Mesothelial cell of epicardium (in vitro differentiated cells): ENCODE results near the gene NME7. TPM values are rescaled to one million over a fixed set of nuclear protein-coding genes. Genes with fewer than 3 reads are reported as not detected.
A peak's percentile ranks its signal among the peaks of the same experiment; 100 is the strongest.

Experiments used
- DNase-seq, 2 experiments: peaks; one replicate each; pipeline ENCODE4 v3.0.0; 2021; ENCODE audit warnings: low spot score in 2 of 2; ENCODE audit not compliant: unreplicated experiment in 2 of 2
- H3K27ac Mint-ChIP-seq: 2 replicates; pipeline ENCODE4 v1.8.0; 2021; ENCODE audit warnings: mixed read lengths
- H3K27me3 Mint-ChIP-seq: 2 replicates; pipeline ENCODE4 v1.8.0; 2021; ENCODE audit warnings: low read depth, mixed read lengths
- H3K36me3 Mint-ChIP-seq: 2 replicates; pipeline ENCODE4 v1.8.0; 2021; ENCODE audit warnings: mixed read lengths
- H3K4me1 Mint-ChIP-seq: 2 replicates; pipeline ENCODE4 v1.8.0; 2021; ENCODE audit warnings: mixed read lengths
- H3K4me3 Mint-ChIP-seq: 2 replicates; pipeline ENCODE4 v1.8.0; 2021; ENCODE audit warnings: mild to moderate bottlenecking, moderate library complexity, mixed read lengths
- H3K9me3 Mint-ChIP-seq: 2 replicates; pipeline ENCODE4 v1.8.0; 2021; ENCODE audit warnings: mixed read lengths
- total RNA-seq: library from RNA; stranded (reverse); gene quantifications from 3 replicates; pipeline ENCODE4 v1.2.1, GENCODE V29; 2021
- TF ChIP-seq, protein P1 (sequence below): fragments of 200-600 bp; sonication (generic); IDR thresholded peaks from one replicate; pipeline ENCODE4 v1.5.0; 2021; ENCODE audit warnings: antibody characterized with exemption; ENCODE audit not compliant: unreplicated experiment

Gene NME7
- total RNA-seq, 1 donor from 2014 or later, result 28.9 TPM

DNA sequence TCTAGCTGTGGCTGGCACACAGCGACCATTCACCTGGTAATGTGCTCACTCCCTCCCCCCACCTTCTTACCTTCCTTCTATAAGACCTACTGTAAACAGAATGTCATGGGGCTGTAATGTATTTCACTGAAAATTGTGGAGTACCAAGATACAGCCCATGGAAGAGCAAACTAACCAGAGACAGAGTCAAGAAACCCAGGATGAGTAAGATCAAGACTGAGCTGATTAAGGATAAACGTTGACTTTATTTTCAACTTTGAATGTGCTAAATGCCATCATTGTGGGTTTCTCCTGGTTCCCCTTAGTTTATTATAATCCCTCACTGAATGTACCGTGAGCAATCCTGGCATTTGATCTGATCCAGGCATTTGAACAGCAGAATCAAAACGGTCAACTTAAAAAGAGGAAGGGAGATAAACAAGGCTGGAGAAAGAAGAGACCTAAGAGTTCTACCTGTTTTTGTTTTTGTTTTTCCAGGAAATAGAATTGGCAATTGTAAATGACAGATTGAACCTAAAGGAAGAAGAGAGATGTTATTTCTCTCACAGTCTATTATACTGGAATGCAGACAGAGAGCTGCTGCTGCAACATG, 277.2 kb downstream of the NME7 start:
- Mint-ChIP-seq H3K4me3 (no peak overlapping the region), H3K4me1 (peaks cover 28% of the 10 kb centered on the region), H3K9me3 (no peaks in the 10 kb centered on the region), H3K36me3 (no peaks in the 10 kb centered on the region), H3K27ac (no peak overlapping the region), H3K27me3 (peaks cover 2% of the 10 kb centered on the region)
- no peak for DNase-seq
- TF ChIP-seq, protein P1, sequence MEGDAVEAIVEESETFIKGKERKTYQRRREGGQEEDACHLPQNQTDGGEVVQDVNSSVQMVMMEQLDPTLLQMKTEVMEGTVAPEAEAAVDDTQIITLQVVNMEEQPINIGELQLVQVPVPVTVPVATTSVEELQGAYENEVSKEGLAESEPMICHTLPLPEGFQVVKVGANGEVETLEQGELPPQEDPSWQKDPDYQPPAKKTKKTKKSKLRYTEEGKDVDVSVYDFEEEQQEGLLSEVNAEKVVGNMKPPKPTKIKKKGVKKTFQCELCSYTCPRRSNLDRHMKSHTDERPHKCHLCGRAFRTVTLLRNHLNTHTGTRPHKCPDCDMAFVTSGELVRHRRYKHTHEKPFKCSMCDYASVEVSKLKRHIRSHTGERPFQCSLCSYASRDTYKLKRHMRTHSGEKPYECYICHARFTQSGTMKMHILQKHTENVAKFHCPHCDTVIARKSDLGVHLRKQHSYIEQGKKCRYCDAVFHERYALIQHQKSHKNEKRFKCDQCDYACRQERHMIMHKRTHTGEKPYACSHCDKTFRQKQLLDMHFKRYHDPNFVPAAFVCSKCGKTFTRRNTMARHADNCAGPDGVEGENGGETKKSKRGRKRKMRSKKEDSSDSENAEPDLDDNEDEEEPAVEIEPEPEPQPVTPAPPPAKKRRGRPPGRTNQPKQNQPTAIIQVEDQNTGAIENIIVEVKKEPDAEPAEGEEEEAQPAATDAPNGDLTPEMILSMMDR, result no peak

DNA sequence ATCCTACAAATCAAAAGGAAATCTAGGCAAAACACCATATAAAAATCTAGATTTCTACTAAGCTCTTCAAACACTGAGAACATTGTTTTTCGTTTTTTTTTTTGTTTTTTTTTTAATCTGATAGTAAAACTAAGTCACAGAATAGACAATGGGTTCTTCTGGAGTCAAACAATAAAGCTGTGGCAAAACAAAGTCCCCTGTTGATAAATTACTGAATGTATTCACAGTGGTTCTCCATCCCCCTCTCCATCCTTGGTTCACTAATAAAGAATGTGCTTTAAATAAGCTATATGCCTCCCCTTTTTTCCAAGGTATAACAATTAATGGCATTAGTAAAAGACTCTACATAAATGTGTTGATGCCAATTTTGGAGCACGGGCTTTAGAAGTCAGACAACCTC, 277.8 kb downstream of the NME7 start:
- Mint-ChIP-seq H3K36me3 (no peaks in the 10 kb centered on the region), H3K27ac (no peak overlapping the region), H3K27me3 (peaks cover 2% of the 10 kb centered on the region), H3K9me3 (no peaks in the 10 kb centered on the region), H3K4me1 (peaks cover 30% of the 10 kb centered on the region), H3K4me3 (no peak overlapping the region)
- TF ChIP-seq, protein P1, result no peak
- no peak for DNase-seq

DNA sequence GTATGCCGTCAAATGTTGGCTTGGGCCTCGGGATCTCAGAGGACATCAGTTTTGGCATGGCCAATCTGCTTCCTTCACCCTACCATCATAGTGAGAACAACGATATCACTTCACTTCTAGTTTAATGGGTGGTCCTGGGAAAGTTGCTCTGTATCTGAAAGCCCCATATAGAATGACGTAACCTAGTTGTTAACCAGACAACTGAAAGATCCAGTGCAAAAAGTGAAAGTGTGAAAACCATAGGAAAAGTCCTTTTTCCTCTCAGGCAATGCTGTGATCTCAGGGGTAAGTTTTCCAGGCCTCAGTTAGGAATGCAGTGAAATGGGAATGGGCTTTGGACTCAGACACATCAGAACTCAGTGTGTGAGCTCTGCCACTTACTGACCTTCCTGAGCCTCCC, 279.7 kb downstream of the NME7 start:
- H3K4me3 Mint-ChIP-seq, result no peak overlapping the region
- no peaks in the 10 kb centered on the region for H3K27me3 Mint-ChIP-seq
- H3K9me3 Mint-ChIP-seq, result no peaks in the 10 kb centered on the region
- H3K4me1 Mint-ChIP-seq, result peaks cover 26% of the 10 kb centered on the region
- no peaks in the 10 kb centered on the region for H3K36me3 Mint-ChIP-seq
- H3K27ac Mint-ChIP-seq, result no peak overlapping the region
- DNase-seq, result no peak
- TF ChIP-seq, protein P1, result no peak

DNA sequence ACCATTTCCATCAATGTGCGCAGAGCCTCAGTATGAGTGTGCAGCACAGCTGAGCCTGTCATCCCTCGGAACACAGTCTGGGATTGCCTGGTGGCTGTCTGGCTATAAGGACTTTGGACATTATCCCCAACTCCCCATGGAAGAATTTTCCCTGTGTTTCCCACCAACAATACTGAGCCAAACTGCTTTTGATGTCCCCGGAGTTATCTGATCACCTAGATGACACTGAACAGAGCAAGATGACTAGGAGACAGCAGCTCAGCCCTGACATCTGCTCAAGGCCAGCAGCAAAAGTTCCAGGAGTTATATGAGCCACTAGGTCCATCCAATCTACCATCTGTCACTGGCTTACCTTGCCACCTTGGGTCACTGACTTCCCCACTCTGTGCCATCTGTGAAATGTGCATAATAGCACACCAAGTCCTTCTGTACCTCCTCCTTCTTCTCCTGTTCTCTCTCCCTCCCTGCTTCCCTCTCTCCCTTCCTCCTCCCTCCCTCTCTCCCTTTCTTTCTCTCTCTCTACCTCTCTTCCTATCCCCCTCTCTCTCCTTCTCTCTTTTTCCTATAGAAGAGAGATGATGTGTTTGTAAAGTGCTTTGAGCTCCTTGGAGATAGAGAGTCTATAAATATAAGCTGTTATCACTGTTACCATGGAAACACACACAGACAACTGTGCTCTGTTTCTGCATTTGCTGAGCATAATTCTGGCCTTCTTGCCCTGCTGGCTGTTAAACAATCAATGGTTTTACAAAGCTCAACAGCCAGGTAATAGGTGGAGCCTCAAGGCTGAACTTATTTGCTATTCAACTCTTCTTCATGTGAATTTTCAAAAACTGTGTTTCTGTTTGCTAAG, 280.8 kb downstream of the NME7 start:
- no peak for DNase-seq

DNA sequence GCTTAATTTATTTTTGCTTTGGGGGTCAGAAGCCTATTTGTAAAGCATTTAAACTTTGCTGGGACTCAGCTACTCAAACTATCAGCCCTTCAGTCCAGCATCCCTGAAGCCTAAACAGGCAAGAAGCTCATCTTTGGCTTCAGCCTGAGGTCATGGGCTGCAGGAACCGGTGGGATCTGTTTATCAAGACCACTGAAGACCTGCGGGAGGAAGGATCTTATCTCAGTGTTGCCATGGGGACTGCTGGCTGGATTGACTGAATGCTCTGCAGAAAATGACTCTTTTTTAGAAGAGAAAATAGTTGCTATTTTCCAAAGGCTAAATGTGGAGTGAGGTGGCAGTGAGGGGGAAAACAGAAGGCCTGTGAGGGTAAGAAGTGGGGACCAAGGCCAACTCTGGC, 281.7 kb downstream of the NME7 start:
- H3K9me3 Mint-ChIP-seq, result no peaks in the 10 kb centered on the region

More for the DNA sequence above, 280.8 kb downstream of the NME7 start:
- H3K27ac Mint-ChIP-seq, result peak overlapping the region; percentile 74
- H3K4me1 Mint-ChIP-seq, result peaks cover 26% of the 10 kb centered on the region
- no peaks in the 10 kb centered on the region for H3K36me3 Mint-ChIP-seq
- H3K27me3 Mint-ChIP-seq, result no peaks in the 10 kb centered on the region
- no peaks in the 10 kb centered on the region for H3K9me3 Mint-ChIP-seq
- H3K4me3 Mint-ChIP-seq, result no peak overlapping the region
- TF ChIP-seq, protein P1, result no peak

More for the DNA sequence above, 281.7 kb downstream of the NME7 start:
- H3K4me3 Mint-ChIP-seq, result no peak overlapping the region
- DNase-seq, result no peak
- peaks cover 26% of the 10 kb centered on the region for H3K4me1 Mint-ChIP-seq
- H3K36me3 Mint-ChIP-seq, result no peaks in the 10 kb centered on the region
- H3K27ac Mint-ChIP-seq, result peak overlapping the region; percentile 43
- TF ChIP-seq, protein P1, result no peak
- H3K27me3 Mint-ChIP-seq, result no peaks in the 10 kb centered on the region

Other genes with a start within 250 kb of the NME7 start
- 19.1 to 21.5 TPM (median 21.5 TPM) in 3 replicates for gene BLZF1, start 398 bp upstream of the NME7 start, total RNA-seq
- gene CCDC181, start 59.7 kb upstream of the NME7 start, total RNA-seq, result 1.3 to 2.2 TPM (median 1.4 TPM) in 3 replicates
- gene SLC19A2, start 118.1 kb upstream of the NME7 start, total RNA-seq, result 16.1 to 18.2 TPM (median 17.8 TPM) in 3 replicates
- 32.2 to 43.5 TPM (median 38.6 TPM) in 3 replicates for gene F5, start 218.7 kb upstream of the NME7 start, total RNA-seq